Mesenteric fat pad (tissue), 1 donor: Measurements from ENCODE around the gene ACSF3. TPM values are rescaled to one million over a fixed set of nuclear protein-coding genes. Genes with fewer than 3 reads are reported as not detected.
"Not testable (repeated sequence)": the region's sequence is repeated elsewhere in the genome, so short reads cannot be mapped to it uniquely, and the experiment has no call there.

ENCODE experiments used
- DNase-seq: peaks from one replicate; pipeline ENCODE4 v3.0.0-alpha.2; 2020; ENCODE audit warnings: low spot score
- total RNA-seq: library from RNA; stranded (reverse); fragmentation: NEBNext Ultra II Directional; extraction: Animal tissue kit (Norgen Biotek cat#: 25700); gene quantifications from one replicate; pipeline ENCODE4 v1.2.1, GENCODE V29; 2021
- donor health status: DM: yes; HTN: yes; CAD: no.

Gene ACSF3
- total RNA-seq, 1 donor from 2014 or later = 24.1 TPM

- no peak for DNase-seq
These were observed 63.3 kb downstream of the ACSF3 start for GRCh38 chr16:89156740-89157645.

GRCh38 chr16:89157778-89158177 is 64.1 kb downstream of the ACSF3 start:
- DNase-seq = no peak

DNA sequence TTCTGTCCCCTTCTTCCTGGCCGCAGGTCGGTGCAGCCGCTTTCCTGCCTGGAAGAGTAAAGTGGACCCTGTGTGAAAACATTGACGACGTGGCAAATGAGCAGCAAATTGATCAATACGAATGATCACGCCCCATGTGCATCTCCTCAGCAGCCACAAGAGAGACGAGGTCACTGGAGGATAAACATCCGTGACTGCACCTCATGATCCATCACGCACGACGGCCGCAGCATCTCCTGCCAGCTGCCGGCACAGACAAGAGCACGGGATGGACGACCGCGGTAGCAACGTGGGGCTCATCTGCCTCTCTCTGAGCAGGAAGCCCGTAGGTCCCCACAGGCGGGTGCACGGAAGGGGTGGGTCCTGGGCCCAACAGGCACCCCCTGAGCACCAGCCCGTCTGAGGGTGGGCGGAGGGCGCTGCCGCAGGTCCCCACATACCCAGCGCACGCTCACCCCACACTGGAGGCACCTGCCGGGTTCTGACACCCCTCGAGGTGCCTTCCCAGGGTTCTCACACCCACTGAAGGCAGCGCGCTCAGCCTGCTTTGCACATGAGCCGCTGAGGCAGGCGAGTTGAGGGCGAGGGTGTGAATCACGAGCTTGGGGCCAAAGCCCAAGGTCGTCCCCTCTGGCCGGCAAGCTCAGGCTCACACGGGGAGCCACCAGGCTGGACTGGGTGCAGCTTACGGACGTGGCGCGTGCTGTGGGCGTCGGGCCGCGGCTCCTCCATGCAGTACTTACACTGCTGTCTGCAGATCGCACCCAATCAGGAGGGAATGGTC is 65.6 kb downstream of the ACSF3 start:
- DNase-seq = no peak

DNA sequence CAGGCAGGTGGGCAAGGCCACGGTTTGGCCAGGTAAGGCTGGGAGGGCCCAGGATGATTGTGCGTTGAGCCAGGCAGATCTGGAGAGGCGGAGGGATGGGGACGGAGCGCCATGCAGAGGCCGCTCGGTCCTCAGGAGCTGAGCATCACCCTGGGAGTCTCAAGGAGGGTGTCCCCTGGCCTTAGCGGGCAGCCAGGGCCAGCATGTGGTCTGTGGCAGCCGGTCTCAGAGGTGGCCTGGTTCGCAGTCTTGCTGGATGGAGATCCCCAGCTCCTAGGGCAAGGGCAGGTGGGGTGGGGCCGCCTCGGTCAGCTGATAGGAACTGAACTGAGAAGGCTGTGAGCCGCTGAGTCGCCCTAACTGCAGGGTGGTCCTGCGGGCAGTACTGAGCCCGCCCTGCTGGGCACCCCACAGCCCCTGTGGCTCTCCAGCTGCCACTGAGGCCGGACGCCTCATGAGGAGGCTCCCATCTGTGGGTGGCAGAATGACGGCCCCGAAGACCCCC is 66.2 kb downstream of the ACSF3 start:
- DNase-seq = no peak

DNA sequence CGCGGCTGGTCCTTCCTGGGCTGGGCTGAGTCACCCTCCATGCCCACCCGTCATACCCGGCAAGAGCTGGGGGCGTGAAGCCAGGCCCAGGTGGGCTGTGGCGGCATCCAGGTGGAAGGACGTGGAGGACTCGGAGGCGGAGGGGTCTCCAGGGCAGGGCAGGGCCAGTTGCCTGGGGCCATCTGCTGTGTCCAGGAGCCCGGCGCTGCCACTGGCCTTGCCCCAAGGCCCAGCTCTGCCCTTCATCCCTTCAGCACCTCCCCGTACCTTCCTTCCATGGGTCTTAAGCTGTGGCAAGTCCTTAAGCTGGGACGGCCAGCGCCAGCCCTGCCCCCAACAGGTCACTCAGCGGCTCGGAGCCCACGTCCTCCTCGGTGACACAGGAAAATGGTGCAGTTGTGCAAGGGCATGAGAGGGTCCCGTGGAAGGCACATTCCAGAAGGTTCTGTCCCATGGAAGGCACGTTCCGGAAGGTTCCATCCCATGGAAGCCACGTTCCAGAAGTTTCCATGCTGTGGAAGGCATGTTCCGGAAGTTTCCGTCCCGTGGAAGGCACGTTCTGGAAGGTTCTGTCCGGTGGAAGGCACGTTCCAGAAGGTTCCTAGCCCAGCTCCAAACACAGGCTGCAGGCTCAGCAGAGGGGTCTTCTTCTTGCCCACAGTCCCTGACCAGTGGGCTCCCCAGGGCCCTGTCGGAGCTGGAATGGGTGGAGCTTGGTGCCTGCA is 67.5 kb downstream of the ACSF3 start:
- no peak for DNase-seq

- DNase-seq = no peak
These were observed 68.4 kb downstream of the ACSF3 start for GRCh38 chr16:89161763-89162713.

DNA sequence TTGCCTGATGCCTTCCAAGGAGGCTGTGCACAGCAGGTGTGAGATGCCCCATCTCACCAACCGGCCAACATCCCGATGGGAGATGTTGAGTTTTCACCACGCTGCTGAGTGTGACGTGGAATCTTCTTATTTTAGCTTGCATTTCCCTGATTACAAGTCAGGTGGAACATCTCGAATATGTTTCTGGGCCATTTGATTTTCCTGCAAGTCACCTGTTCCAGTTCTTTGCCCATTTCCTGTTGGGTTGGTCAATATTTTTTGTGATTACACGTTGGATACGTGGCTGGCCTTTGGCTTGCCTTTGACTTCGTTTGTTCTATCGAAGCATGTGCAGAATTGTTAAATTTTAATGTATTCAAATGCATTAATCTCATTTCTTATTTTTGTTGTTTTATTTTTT is 69.6 kb downstream of the ACSF3 start:
- no peak for DNase-seq

DNA sequence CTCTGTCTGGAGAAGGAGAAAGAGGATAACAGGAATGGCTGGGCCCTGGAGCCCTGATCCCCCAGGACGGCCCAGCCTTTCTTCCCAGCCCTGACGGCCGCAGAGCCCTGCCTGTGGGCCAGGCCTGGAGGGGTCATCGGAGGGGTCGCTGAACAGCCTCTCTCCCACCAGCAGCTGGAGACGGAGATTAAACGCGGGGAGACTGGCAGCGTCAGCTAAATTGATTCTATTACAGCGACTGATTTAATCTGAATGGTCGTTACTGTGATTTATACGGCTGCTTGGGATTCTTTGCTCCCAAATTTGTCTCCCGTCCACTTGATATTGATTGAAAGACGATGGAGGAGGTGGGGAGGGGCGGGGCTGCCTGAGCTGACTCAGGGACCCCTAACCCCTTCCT is 70.8 kb downstream of the ACSF3 start:
- DNase-seq = no peak

GRCh38 chr16:89164847-89165680 is 71.4 kb downstream of the ACSF3 start:
- no peak for DNase-seq

GRCh38 chr16:89165681-89165979 is 72.0 kb downstream of the ACSF3 start:
- not testable (repeated sequence) for DNase-seq

DNA sequence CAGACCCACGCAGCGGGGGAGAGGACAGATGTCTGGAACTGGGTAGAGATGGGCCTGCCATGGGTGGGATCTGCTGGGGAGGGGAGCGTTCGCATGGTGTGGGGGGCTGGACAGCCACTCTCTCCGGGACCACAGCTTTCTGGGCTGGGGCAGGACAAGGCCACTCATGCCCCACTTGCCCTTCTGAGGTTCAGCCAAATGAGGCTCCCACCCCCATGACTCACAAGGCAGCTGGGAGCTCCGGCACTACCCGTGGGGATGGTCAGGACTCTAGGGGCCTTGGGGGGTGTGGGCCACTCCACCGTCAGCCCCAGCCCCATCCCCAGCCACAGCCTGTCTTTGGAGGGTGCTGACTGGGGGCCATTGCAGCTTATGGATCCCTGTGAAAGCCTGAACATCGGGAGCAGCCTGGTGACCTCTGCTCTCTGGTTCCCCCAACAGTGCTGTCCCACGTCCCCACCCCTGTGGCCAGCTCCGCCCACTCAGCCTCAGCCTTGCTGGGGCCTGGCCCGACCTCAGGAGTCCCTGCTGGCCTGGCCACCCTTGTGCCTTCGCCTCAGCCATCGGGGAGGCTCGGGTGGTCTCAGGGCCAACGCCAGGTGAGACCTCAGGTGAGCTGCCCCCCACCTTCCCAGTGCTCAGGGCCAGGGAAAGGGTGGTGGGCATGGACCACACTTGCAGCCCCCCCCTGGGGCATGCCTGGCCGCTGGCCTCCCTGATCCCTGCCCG is 73.2 kb downstream of the ACSF3 start:
- DNase-seq = no peak

GRCh38 chr16:89167425-89167941 is 73.8 kb downstream of the ACSF3 start:
- DNase-seq = peak; percentile 94

DNA sequence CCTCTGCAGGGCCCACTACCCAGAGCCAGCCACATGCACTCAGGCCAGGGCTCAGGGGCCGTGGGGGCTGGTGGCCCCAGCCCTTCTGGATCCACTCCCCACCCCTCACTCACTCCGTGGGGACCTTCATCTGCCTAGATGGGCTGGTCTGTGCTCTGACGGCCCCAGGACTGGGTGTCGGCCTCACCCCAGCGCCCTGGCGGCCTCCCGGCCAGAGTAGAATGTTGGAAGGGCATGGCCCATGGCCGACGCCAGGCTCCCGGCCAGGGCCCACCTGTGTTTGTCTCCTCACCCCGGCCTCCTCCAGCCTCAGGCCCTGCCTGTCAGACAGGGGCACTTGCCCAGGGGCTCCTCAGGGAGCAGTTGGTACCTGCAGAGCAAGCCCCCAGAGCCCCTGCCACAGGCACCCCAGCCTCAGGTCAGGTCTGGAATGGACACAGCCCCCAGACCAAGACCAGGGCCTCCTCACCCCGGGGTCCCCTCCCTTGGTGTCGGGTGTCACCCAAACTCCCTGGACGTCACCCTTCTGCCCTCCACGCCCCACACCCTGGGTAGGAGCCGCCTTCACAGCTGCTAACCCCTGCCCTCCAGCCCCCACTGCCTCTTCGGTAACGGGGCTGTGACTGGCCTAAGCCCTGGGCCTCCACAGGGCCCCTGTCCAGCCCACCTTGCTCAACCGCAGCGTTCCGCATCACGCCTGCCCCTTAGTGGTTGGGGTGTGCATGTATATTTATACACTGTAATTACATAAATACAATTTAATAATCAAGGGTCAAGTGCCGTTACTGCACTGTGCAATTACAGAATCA is 74.9 kb downstream of the ACSF3 start:
- no peak for DNase-seq

- DNase-seq = no peak
These were observed 76.1 kb downstream of the ACSF3 start for GRCh38 chr16:89169778-89170177.

DNA sequence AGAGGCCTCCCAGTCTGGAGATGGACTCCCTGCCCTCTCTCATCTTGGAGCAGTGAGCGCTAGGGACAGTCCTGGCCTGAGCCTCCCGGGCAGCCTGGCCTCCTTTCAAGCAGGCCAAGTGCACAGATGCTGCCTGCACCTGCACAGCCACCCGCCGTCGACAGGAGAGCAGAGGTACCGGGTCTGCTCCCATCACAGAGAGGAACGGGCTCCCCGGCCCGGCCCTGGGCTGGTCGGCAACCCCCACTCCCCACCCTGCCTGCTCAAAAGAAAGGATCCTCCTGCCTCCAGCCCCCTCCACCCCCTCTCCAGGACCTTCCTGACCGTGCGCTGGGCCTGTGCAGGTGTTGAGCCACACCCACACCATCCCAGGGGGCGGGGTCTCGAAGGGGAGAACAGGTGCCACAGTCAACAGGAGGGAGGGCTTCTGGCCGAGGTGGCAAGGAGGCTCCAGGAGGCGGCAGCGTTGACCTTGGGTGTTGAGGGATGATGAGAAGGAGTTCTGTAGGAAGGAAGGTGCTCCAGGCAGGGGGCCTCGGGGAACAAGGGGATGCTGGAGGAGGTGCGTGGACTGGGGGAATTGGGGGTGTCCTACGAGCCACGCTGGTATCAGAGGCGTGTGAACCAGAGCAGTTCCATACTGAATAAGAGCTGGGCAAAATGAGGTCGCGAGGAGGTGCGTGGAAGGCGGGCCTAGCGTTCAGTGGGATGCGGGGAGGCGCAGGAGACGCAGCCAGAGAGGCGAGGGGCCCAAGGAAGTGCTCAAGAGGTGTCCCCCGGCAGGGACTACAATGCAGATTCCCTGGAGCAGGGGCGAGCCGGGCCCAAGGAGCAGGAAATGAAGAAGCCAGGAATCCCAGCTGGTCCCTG is 76.9 kb downstream of the ACSF3 start:
- no peak for DNase-seq

DNA sequence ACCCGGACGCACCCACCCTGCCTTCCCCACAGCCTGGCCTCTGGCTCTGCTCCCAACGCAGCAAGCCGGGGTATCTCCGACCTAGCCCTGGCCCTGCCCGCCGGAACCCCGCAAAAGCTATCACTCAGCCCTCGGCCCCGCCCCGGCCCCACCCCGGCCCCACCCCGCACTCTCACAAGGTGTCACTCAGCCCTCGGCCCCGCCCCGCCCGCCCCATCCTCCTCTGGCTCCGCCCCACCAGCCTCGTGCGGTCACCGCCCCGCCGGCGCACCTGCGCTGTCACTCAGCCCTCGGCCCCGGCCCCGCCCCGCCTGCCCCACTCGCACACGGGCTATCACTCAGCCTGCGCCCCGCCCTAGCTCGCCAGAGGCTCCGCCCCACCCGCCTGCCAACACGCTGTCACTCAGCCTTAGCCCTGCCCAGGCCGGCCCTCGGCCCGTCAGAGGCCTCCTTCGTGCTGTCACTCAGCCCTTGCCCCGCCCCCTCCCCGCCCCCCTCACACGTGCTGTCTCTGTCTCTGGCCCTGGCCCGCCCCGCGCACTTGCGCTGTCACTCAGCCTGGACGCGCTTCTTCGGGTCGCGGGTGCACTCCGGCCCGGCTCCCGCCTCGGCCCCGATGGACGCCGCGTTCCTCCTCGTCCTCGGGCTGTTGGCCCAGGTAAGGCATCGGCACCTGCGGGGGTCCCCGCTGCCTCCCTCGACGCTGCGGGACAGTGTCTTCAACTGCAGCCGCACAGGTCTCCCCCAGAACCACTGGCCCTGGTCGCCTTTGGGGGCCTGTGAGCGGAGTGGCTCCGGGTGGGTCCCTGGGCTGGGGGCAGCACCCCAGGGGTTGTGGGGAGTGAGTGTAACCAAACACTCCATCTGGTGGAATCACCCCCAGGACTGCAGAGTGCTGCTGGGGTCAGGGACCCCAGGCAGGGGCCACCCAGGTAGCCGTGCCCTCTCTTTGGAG is 77.8 kb downstream of the ACSF3 start, which contains the start of gene CDH15:
Gene CDH15, plus strand, starts transcription at position 533 of the 955 bp plus-strand sequence. Its CDS starts 84 bp downstream, at position 617.
- DNase-seq = peak; percentile 95
